AG08396 (cell line): ENCODE data around the gene CHST3.
A peak's percentile ranks its signal among the peaks of the same experiment; 100 is the strongest.
"Not testable (repeated sequence)": the region's sequence is repeated elsewhere in the genome, so short reads cannot be mapped to it uniquely, and the experiment has no call there.

Experiments
- DNase-seq: peaks from one replicate; pipeline ENCODE4 v3.0.0; 2012; ENCODE audit warnings: low spot score, mixed read lengths

The CHST3 gene

DNA sequence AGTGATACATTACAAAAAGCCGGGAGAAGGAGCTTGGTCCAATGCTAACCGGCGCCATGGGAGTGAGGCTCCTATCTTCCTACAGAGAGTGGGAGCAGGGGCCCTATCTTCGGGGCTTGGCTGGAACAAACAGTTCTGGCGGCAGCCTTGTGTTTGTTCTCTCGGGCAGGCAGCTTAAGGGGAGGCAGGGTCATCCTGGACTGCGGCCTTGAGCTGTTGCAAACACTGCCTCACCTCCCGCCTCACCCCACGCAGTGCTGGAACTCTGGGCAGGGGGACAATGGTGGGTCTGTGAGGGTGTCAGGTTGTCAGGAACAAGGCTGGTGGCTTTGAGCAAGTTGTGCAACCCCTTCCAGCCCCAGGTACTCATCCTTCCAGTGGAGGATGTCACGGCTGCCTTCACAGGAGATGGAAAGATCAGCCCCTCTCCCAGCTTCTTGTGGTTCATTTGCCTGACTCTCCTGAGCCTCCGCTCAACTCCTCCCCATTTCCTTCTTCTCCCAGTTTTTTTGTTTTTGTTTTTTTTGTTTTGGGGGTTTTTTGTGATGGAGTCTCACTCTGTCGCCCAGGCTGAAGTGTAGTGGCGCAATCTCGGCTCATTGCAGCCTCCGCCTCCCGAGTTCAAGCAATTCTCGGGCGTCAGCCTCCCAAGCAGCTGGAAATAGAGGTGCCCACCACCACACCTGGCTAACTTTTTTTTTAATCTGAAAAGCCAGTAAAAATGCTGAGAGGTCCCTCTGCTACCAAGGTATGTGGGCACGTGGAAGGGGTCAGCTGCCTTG lies 66.8 kb downstream of the CHST3 start:
- no peak for DNase-seq

GRCh38 chr10:72031706-72032105 lies 67.5 kb downstream of the CHST3 start:
- no peak for DNase-seq

DNA sequence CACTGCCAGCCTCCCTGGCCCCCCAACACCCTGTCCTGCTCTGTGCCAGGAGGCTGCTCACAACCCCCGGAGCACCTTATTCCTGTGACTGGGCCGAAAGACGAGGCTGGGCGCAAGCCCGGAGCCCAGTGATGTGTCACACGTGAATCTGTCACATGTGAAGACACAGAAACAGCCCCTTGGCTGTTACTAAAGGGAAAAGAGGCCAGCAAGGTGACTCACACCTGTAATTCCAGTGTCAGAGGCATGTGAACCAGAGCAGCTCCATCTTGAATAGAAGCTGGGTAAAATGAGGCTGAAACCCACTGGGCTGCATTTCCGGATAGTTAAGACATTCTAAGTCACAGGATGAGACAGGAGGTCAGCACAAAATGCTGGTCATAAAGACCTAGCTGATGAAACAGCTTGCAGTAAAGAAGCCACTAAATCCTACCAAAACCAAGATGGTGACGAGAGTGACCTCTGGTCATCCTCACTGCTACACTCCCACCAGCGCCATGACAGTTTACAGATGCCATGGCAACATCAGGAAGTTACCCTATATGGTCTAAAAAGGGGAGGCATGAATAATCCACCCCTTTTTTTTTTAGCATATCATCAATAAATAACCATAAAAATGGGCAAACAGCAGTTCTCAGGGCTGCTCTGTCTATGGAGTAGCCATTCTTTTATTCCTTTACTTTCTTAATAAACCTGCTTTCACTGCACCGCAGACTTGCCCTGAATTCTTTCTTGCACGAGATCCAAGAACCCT lies 68.4 kb downstream of the CHST3 start:
- DNase-seq, result not testable (repeated sequence)

GRCh38 chr10:72034040-72034499 lies 69.9 kb downstream of the CHST3 start:
- DNase-seq, result no peak

GRCh38 chr10:72034761-72035160 lies 70.6 kb downstream of the CHST3 start:
- no peak for DNase-seq

DNA sequence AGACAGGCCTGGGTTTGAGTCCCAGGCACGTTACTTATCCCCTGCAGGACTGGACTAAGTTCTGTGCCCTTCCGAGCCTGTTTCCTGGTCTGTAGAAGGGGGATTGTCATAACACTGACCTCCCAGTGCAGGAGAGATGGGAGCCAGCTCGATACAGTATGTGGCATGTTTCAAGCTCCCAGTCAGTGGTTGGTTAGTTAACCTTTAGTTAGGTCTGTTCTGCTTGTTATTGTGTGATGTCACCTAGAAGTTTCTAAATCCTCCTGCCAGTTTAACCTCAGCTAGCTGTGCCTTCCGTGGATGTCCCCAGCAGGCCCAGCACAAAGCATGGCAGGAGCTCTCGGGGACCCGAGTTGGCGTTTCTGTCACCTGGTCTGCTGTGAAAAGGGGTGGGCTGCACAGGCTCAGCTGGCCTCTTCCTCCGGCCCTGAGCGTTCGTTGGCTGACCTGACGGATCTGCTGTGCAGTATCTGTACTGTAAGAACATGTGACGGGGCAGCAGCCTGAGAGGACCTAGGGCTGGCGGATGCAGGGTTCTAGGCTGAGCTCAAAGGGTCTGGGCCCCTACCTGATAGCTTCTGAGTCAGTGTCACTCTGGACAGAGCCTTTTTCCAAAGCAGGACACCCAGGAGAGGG lies 71.2 kb downstream of the CHST3 start:
- DNase-seq, result no peak

DNA sequence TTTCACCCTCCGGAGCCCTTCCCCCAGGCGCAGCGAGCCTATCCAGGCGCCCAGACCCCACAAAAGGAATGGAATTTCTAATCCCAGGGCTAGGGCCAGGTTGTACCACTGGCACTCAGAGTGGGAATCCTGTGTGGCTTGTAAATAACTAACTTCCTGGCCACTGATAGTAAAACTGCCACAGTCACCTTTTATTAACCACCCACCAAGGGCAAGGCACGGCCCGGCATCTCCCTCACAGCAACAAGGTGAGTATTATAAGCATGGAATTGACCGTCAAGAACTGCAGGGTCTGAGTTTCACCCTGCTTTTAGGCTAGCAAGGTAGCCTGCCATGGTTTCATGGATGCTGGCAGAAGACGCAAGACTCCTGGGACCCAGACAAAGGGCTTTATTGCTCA lies 73.1 kb downstream of the CHST3 start:
- no peak for DNase-seq

DNA sequence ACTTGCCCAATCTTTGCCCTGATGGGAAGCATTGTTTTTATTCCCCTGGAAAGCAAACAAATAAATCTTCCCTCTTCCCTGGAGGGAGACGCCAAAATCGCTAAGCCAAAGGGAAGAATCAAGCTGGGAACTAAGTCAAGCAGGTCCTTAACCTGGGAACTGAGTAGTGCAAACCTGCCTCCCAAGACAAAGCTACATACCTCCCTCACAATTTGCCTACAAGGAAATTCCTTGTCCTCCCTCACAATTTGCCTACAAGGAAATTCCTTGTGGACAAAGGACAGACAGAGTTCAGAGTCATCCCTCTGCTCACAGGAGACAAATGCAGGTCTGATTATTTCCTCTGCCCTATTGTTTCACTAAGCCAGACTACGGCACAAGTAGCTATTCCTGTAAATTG lies 73.6 kb downstream of the CHST3 start:
- DNase-seq, result no peak

- DNase-seq, result peak; percentile 63
These were observed 74.3 kb downstream of the CHST3 start for GRCh38 chr10:72038458-72039001.

DNA sequence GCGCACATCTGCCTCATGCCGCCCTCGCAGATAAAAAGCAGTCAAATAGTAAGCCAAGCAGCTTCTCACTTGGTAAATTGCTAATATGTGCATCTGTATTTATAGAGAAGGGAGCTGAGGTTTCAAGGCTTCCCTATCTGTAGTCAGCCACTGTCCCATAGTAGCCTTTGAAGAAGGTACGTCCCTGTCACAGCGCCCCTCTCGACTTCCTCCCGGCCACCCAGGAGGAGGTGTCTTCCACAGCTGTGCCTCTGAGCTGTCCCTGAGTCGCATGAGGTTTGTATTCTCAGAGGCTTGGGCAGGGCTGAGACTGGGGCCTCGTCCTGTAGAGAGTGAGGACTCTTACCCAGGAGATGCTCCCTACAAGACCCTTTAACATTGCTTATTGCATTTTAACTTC lies 75.2 kb downstream of the CHST3 start:
- DNase-seq, result no peak

- no peak for DNase-seq
These were observed 77.3 kb downstream of the CHST3 start for GRCh38 chr10:72041491-72041890.

DNA sequence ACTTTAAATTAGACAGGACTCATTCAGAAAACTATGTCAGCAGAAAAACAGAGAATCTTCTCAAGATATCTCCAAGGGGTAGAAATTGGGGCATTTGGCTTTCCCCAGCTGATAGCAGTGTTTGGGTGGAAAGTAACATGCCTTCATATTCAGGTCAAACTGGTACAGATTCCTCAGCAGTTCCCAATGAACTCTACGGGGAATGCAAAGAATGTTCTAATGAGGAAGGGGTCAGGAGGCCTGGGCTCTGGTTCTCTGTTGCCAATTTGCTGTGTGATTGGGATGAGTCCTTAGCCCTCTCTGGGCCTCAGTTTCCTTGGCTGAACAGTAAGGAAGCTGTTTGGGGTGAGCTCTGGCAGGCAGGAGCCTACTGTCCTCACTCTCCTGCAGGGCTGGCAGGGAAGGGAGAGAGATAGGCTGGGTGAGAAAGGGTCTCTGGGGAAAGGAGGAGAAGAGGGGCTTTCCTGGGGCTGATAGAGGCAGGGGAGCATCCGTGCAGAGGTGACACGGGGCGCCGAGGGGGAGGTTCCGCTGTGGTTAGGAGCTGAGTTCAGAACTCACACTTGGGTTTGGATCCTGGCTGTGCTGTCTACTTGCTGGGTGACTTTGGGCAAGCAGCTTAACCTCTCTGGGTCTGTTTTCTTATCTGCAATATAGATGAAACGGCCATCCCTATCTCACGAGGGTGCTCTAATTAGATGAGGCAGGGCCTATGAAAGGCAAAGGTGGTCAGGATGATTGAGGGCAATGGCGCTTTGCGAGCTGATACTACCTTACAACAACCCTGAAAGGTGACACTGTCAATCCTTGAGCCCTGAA lies 79.0 kb downstream of the CHST3 start:
- no peak for DNase-seq

DNA sequence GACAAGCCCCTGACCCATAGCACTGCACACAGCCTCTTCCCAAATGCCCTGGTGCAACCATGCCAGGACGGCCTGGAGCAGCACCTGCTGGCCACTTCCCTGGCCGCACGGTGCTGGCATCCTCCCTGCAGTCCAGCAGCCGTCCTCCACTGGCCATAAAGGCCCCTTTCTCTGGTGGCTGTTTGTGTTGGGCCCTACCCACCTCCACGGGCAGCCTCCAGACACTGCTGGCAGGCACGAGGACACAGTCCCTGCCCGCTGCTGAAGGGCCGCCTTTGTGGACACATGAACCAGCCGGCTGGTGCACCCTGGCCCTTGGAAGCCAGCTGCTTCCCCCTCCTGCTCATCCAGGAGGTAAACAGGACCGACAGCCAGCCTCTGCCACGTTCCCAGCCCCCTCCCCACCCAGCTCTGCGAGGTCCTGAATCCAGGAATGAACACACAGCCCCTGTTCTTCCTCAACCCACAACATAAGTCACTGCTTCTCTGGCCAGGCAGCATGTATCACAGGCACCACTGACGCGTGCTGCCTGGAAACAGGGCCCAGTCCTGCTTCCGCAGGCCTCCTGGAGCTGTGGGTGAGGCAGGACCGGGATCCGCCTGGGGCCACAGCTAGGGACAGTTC lies 80.3 kb downstream of the CHST3 start:
- no peak for DNase-seq

GRCh38 chr10:72045586-72045985 lies 81.4 kb downstream of the CHST3 start:
- no peak for DNase-seq

- DNase-seq, result peak; percentile 92
These were observed 84.4 kb downstream of the CHST3 start for GRCh38 chr10:72048450-72049124.

DNA sequence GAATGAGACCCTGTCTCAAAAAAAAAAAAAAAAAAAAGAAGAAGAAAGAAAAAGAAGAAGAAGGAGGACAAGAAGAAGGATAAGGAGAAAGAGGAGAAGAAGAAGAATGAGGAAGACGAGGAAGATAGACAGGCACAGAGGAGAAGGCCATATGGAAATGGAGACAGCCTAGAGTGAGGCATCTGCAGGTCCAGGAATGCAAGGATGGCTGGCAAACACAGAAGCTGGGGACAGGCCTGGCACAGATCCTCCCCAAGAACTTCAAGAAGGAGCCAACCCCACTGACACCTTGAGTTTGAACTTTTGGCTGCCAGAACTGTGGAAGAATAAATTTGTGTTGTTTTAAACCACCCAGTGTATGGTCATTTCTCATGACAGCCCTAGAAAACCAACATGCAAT lies 85.3 kb downstream of the CHST3 start:
- no peak for DNase-seq

DNA sequence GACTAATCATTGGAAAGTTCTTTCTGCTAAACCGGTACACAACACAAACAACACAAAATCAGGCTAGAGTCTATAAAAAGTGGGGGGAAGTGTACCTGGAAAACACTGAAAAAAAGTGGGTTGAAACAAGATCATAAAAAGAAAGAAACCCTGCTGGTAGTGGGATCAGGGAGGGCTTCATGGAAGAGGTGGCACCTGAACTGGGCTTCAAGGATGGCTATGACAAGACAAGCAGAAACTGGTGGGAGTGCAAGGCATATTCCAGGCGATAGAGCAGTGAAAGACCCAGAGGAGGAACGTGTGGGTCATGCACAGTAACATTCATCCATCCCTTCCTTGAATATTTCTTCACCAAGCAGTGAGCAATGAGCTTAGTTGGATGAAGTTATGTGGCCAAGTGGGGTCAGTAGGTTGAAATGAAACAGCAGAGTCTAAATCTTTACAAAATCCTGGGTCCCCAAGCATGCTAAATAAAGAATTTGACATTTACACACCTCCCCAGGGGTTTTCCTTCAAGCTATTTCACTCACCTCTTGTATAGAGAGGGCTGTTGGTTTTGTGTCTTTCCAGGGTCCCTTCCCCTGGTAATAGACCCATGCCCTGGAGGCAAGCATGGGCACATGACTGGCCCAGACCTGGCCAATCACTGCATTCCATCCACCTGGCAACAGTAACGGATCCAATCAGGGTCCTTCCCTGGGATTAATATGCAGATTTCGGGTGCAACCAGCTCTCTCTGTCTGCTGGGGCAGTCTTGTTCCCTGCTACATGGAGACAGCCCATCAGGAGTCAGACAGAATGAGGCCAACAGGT lies 86.0 kb downstream of the CHST3 start:
- DNase-seq, result no peak

DNA sequence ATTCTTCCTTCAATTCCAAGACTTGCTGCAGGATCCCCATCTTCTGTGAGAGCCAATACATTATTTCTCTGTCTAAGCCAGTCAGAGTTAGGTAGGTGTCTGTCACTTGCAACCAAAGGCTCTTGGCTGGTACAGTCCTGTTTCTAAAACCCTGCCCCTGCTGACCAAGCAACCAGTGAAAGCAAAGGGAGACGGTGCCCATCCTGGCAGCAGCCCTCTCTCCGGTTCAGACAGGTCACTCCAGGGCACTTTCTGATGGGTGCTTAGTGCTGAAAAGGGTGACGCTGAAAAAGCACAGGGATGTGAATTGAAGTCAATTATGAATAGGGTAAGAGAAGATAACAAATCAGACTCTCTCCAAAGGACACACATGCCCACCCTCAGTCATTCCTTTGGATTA lies 86.7 kb downstream of the CHST3 start:
- no peak for DNase-seq

- no peak for DNase-seq
These were observed 89.5 kb downstream of the CHST3 start for GRCh38 chr10:72053690-72054089.

DNA sequence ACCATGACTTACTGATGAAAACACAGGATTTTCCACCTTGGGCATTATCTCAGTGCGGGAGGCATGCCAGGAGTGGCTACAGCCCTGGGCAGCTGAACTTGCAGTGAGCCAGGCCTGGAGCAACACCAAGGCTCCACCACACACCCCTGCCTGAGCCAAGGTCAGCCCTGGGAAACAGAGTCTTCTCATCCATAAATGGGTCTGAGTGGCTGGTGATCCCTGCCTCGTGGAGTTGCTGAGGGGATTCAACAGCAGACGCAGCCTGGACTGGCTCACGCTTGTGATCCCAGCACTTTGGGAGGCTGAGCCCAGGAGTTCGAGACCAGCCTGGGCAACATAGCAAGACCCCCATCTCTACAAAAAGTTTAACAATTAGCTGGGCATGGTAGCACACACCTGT lies 91.9 kb downstream of the CHST3 start:
- DNase-seq, result no peak
